ENCODE results near the gene MAGI1. TPM values are rescaled to one million over a fixed set of nuclear protein-coding genes. Genes with fewer than 3 reads are reported as not detected.
A peak's percentile ranks its signal among the peaks of the same experiment; 100 is the strongest.
"Not testable (repeated sequence)": the region's sequence is repeated elsewhere in the genome, so short reads cannot be mapped to it uniquely, and the experiment has no call there.

MAGI1 gene
- total RNA-seq, 1 donor from 2014 or later = 37.5 TPM

- ATAC-seq (peak; percentile 35), DNase-seq (no peak)
- intact Hi-C loops (cut with micrococcal nuclease) = no loop called here
Observed at GRCh38 chr3:65582012-65582717, 456.6 kb downstream of the MAGI1 start.

- intact Hi-C loops (cut with micrococcal nuclease) = no loop called here
- peak; percentile 11 for ATAC-seq
Observed at GRCh38 chr3:65581313-65581712, 457.4 kb downstream of the MAGI1 start.

GRCh38 chr3:65578861-65579260, 459.9 kb downstream of the MAGI1 start:
- DNase-seq (no peak), ATAC-seq (no peak)
- intact Hi-C loops (cut with micrococcal nuclease) = no loop called here

More at GRCh38 chr3:65581313-65581712, 457.4 kb downstream of the MAGI1 start:
- DNase-seq = no peak

- intact Hi-C loops (cut with micrococcal nuclease) = no loop called here
- no peak for ATAC-seq
Observed at GRCh38 chr3:65577843-65578430, 460.8 kb downstream of the MAGI1 start.

GRCh38 chr3:65576966-65577365, 461.8 kb downstream of the MAGI1 start:
- DNase-seq (no peak), ATAC-seq (peak; percentile 65)
- intact Hi-C loops (cut with micrococcal nuclease) = no loop called here

More at GRCh38 chr3:65577843-65578430, 460.8 kb downstream of the MAGI1 start:
- no peak for DNase-seq

- DNase-seq (no peak), ATAC-seq (no peak)
- intact Hi-C loops (cut with micrococcal nuclease) = no loop called here
Observed at GRCh38 chr3:65576228-65576627, 462.5 kb downstream of the MAGI1 start.

GRCh38 chr3:65575376-65575840, 463.3 kb downstream of the MAGI1 start:
- intact Hi-C loops (cut with micrococcal nuclease) = no loop called here
- DNase-seq (no peak), ATAC-seq (no peak)

- DNase-seq = no peak
- no peak for ATAC-seq
- intact Hi-C loops (cut with micrococcal nuclease) = no loop called here
Observed at GRCh38 chr3:65573548-65574116, 465.1 kb downstream of the MAGI1 start.

GRCh38 chr3:65572175-65572777, 466.4 kb downstream of the MAGI1 start:
- DNase-seq (no peak), ATAC-seq (no peak)
- intact Hi-C loops (cut with micrococcal nuclease) = no loop called here

- no peak for ATAC-seq
- intact Hi-C loops (cut with micrococcal nuclease) = no loop called here
Observed at GRCh38 chr3:65569845-65570405, 468.8 kb downstream of the MAGI1 start.

GRCh38 chr3:65569129-65569528, 469.6 kb downstream of the MAGI1 start:
- intact Hi-C loops (cut with micrococcal nuclease) = no loop called here
- DNase-seq (no peak), ATAC-seq (no peak)

More at GRCh38 chr3:65569845-65570405, 468.8 kb downstream of the MAGI1 start:
- no peak for DNase-seq

- intact Hi-C loops (cut with micrococcal nuclease) = no loop called here
- DNase-seq (no peak), ATAC-seq (peak; percentile 95)
Observed at GRCh38 chr3:65568497-65568896, 470.2 kb downstream of the MAGI1 start.

- DNase-seq; ATAC-seq; intact Hi-C loops (cut with micrococcal nuclease): not testable (repeated sequence)
Observed at GRCh38 chr3:65565744-65566143, 473.0 kb downstream of the MAGI1 start.

GRCh38 chr3:65564483-65564882, 474.2 kb downstream of the MAGI1 start:
- no peak for DNase-seq
- ATAC-seq = no peak
- intact Hi-C loops (cut with micrococcal nuclease) = no loop called here

- intact Hi-C loops (cut with micrococcal nuclease) = no loop called here
- no peak for DNase-seq
- ATAC-seq = no peak
Observed at GRCh38 chr3:65563861-65564260, 474.9 kb downstream of the MAGI1 start.

- no peak for DNase-seq
- ATAC-seq = no peak
- intact Hi-C loops (cut with micrococcal nuclease) = no loop called here
Observed at GRCh38 chr3:65562447-65562846, 476.3 kb downstream of the MAGI1 start.

- intact Hi-C loops (cut with micrococcal nuclease) = no loop called here
- no peak for ATAC-seq
Observed at GRCh38 chr3:65561617-65562016, 477.1 kb downstream of the MAGI1 start.

GRCh38 chr3:65560901-65561300, 477.8 kb downstream of the MAGI1 start:
- DNase-seq (no peak), ATAC-seq (no peak)
- intact Hi-C loops (cut with micrococcal nuclease) = no loop called here

More at GRCh38 chr3:65561617-65562016, 477.1 kb downstream of the MAGI1 start:
- no peak for DNase-seq

GRCh38 chr3:65560133-65560532, 478.6 kb downstream of the MAGI1 start:
- no peak for DNase-seq
- intact Hi-C loops (cut with micrococcal nuclease) = no loop called here
- ATAC-seq = no peak

GRCh38 chr3:65559643-65560042, 479.1 kb downstream of the MAGI1 start:
- ATAC-seq (no peak), DNase-seq (no peak)
- intact Hi-C loops (cut with micrococcal nuclease) = no loop called here

All from left ventricle myocardium superior (tissue), 1 donor.